ENCODE data around the gene OR4M1.
"Not testable (repeated sequence)": the region's sequence is repeated elsewhere in the genome, so short reads cannot be mapped to it uniquely, and the experiment has no call there.

Gene OR4M1, protein sequence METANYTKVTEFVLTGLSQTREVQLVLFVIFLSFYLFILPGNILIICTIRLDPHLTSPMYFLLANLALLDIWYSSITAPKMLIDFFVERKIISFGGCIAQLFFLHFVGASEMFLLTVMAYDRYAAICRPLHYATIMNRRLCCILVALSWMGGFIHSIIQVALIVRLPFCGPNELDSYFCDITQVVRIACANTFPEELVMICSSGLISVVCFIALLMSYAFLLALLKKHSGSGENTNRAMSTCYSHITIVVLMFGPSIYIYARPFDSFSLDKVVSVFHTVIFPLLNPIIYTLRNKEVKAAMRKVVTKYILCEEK

DNA sequence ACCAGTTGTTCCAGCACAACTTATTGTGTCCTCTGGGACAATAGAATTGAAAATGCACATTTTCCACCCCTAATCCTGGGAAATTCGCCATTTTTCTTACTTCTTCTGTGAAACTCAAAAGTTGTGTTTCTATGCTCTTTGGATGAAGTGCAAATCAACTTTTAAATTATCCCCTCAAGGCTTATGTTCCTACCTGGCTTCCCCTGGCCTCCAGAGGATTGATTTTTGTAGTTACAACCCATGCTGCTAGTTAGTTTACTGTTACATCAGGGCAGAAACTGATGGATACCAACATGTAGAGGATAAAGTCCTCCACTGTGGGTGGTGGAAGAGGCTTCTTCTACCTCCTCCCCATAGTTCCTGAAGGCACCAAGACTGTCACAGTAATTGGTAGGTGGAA, at the start of gene OR4M1:
Gene OR4M1 (plus strand): TSS at position 301 of the 400 bp plus-strand sequence. CDS start 6,819 bp downstream, outside the sequence.
- DNase-seq = not testable (repeated sequence)

DNA sequence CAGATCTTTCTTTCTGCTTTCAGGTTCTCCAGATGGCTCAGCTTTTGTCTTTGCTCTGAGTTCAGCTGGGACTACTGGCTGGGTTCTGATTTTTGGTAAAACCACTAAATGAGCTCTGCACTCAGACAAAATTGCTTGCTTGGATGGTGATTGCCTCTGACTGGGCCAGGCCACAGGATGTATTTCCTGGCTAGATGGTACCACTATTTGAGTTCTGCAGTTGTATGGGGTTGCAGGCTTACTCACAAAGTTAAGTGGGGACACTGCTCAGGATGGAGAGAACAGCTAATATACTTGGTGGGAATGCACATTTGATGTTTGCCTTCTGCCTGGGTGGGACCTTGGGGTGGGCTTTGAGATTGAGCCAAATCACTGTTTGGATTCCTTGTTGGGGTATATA, 43.9 kb upstream of the OR4M1 start:
- no peak for DNase-seq

DNA sequence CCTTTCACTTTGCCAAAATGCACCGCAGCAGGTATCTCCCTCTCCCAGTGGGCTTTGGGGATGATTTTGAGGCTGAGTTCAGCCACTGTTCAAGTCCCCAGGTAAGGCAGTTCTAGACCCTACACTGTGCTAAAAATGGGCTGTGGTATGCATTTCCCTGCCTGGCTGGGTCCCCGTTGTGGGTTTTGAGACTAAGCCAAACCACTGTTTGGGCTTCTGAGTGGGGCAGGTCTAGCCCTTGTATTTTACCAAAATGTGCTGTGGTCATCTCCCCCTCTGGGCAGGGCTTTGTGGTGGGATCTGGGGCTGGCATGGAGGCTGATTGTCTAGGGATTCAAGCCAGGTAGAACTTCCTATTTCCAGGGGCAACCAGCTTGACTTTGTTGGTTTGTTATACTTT, 43.5 kb upstream of the OR4M1 start:
- no peak for DNase-seq

DNA sequence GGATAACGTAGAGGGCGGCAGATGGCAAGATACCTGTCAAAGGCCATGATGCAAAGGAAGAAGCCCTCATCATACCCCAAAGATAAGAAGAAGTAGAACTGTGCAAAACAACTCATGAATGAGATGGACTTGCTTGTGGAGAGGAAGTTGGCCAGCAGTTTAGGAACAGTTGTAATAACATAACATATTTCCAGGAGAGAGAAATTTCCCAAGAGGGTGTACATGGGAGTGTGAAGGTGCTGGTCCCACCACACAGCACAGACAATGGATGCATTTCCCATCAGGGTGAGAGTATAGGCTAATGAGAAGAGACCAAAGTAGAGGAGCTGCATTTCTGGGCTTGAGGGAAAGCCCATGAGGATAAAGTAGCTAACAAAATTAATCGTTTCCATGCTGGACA, 39.4 kb upstream of the OR4M1 start:
- DNase-seq = not testable (repeated sequence)

DNA sequence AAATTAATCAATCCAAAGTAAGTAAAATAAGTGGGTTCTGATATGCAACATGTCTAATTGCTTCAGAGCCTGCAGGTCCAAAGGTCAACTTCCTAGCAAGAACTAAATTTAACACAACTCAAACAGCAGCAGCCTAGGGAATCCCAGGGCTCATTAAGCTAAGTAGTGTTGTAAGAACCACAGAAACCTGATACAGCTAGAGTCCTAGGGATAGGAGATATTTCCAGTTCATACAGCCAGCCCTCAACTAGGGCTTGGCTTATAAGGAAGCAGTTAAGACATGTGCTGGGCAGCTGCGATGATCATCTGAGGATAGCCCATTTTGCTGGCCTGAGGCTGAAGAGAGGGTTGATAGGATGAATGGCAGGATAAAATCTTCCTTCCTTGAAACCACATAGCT, 30.0 kb upstream of the OR4M1 start, which contains the start of gene OR4Q3:
Gene OR4Q3 (plus strand): TSS at position 316 of the 400 bp plus-strand sequence.
- DNase-seq = no peak

DNA sequence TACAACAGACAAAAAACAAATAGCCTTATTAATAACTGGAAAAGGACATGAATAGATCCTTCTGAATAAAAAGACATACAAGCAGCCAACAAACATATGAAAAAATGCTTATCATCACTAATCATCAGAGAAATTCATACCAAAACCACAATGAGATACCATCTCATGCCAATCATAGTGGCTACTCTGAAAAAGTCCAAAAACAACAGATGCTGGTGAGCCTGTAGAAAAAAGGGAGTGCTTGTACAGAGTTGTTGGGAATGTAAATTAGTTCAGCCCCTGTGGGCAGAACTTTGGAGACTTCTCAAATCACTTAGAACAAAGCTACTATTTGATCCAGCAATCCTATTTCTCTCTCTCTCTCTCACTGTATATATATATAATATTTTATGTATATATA, 21.0 kb upstream of the OR4M1 start:
- not testable (repeated sequence) for DNase-seq

DNA sequence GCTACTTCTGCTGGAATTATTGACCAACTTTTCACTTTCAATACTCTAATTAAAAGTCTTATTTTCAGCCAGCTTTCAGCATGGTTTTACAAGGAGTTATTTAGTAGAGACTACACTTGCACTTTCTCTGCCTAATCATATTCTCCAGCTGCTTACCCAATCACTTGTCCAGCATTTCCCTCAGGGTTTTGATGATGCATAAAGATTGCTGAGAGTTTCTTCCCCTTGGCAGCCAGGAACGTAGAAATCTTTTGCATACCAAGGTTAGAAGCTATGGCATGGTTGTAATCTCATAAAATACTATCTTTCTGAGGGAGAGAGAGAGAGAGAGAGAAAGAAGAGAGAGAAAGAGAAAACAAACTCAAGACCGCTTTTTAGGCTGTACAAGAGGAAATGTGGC, 19.1 kb upstream of the OR4M1 start:
- no peak for DNase-seq

DNA sequence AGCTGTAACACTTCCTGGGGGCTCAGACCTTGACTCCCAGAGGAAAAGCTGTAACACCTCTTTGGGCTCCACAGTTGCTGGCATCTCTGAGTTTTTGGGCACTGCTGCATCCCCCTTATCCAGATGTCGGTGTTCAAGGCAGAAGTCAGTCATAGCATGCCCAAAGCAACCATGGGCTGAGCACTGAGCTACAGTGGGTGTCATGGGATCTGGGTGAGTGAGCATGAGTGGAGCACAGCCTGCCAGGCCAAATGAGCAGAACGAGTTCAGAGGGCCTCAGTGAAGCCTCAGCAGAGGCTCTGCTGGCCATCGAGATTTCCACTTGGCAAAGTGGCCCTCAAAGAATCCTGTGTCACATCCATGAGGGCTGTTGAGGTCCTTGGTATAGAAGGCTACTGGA, 1.8 kb upstream of the OR4M1 start:
- not testable (repeated sequence) for DNase-seq

DNA sequence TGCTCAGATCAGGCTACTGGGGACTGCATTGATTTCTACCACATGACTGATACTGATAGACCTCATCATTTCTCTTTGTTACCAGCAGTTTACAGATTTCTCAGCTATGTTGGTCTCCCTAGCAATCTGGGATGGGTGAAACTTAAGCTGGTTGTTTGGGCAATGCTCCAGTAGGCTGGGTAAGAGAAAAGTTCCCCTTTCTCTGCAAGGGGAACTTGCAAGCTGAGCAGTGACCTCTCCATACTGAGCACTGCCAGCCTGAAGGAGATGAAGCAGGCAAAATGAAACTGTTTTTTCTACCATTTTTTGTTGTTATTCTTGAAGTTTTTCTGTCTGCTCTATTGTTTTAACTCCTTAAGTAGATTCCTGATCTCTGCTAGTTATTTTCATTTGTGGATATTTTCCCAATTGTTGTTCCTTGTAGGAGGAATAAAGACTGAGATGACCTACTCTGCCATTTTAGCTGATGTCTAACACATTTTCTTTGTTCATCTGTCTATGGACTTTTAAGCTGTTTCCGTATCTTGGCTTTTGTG, 1.3 kb upstream of the OR4M1 start:
- DNase-seq = no peak

DNA sequence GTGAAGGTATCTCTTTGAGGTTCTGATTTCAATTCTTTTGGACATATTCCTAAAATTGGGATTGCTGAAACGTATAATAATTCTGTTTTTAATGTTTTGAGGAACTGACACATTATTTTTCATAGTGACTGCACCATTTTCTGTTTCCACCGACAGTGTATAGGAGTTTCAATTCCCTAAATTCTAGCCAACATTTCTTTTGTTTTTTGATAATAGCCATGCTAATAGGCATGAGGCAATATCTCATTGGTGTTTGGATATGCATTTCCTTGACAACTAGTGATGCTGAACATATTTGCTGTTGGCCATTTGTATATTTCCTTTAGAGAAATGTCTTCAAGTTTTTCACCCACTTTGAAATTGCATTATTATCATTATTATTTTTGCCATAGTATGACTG, 850 bp upstream of the OR4M1 start:
- not testable (repeated sequence) for DNase-seq

DNA sequence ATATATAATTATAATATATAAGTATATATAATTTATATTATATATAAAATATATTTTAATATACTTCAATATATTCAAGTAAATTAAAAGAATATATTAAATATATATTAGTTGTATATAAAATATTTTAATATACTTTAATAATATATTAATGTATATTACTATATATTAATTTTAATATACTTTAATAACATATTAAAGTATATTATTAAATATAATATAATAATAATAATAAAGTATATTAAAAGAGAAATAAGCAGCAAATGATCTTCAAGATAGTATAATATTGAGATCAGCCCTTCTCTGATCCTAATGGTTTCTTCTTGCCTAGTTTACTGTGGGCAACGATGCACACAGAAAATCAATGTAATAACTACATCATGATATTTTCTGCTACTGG, 2.3 kb downstream of the OR4M1 start:
- no peak for DNase-seq

DNA sequence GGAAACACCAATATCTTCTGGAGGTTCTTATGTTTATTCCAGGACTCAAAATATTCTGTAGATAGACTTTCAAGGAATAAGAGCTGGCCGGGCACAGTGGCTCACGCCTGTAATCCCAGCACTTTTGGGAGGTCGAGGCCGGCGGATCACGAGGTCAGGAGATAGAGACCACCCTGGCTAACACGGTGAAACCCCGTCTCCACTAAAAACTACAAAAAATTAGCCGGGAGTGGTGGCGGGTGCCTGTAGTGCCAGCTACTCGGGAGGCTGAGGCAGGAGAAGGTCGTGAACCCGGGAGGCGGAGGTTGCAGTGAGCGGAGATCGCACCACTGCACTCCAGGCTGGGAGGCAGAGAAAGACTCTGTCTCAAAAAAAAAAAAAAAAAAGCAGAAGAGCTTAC, 12.5 kb downstream of the OR4M1 start:
- not testable (repeated sequence) for DNase-seq

DNA sequence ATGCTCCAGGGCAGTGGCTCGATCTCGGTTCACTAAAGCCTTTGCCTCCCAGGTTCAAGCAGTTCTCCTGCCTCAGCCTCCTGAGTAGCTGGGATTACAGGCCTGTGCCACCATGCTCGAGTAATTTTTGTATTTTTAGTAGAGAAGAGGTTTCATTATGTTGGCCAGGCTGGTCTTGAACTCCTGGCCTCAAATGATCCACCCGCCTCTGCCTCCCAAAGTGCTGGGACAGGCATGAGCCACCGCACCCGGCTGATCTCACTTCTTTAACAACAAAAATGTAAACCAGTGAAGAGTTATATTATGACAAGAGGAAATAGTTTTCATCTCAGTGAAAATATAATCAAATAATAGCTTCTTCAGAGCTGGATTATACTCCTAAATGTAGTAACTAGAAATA, 14.0 kb downstream of the OR4M1 start:
- DNase-seq = not testable (repeated sequence)

DNA sequence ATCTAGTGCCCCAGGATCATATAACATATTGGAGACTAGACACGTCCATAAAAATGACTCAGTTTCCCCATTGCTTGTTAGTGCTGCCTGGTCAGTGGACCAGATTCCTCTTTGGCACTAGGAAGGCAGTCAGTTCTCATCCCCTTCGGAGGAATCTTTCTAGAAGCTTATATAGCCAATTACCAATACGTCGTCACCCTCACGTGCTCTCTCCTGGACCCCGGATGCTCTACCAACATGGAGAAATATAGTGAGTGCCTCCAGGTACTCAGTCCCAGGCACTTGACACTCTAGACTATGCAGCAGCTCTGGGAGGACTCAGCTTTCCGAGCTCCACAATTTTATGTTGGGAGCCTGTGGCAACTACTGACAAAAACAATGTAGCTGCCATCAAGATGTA, 14.8 kb downstream of the OR4M1 start:
- DNase-seq = not testable (repeated sequence)

DNA sequence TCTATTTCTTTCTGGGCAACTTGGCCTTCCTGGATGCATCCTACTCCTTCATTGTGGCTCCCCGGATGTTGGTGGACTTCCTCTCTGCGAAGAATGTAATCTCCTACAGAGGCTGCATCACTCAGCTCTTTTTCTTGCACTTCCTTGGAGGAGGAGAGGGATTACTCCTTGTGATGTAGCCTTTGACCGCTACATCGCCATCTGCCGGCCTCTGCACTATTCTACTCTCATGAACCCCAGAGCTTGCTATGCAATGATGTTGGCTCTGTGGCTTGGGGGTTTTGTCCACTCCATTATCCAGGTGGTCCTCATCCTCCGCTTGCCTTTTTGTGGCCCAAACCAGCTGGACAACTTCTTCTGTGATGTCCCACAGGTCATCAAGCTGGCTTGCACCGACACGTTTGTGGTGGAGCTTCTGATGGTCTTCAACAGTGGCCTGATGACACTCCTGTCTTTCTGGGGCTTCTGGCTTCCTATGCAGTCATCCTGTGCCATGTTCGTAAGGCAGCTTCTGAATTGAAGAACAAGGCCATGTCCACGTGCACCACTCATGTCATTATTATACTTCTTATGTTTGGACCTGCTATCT, 23.3 kb downstream of the OR4M1 start:
- DNase-seq = not testable (repeated sequence)

DNA sequence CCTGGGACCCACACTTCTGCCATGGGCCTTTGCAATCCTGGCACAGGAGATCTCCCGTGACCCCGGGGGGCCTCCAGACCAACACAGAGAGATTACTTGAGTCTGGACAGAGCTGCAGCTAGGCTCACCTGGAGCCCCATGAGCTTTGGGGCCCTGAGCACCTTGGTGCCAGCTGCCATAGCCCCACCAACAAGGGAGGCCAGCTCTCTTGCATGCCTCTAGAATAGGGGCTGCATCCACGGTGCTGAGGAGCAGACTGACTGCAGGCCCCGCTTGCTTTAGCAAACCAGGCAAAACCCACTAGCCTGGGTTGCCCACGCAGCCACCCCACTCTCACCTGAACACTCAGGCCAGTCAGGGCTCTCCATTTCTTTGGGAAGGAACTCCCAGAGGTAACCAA, 26.6 kb downstream of the OR4M1 start:
- DNase-seq = no peak

DNA sequence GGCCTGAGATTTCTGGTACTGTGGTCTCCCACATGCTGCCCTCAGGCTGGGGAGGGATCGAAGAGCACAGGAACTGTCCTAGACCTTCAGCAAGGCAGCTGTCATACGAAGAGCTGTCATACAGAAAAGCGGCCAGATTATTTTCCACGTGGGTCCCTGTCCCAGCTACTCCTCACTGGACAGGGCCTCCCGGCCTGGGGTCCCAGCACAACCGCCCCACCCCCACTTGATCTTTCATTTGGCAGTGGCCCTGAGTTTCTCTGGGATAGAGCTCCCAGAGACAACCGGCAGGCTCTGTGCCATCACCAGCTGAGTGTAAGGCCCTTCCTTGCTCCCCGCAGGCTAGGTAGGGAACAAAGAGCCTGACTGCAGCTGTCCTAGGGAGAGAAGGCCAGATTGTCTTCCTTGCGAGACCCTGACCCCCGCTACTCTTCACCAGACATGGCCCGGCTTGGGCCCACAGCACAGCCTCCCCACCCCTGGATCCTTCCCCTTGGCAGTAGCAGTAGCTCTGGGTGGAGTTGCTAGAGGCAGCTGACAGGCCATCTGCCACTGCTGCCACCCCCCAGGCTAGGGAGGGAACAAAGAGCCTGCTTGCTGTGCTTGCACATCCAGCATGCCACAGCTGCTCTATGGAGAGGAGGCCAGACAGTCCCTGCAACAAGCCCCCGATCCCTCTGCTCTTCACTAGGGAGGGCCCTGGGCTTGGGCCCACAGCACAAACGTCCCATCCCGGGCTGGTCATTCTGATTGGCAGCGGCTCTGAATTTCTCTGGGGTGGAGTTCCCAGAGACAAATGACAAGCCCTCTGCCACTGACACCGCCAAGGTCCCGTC, 27.2 kb downstream of the OR4M1 start:
- DNase-seq = no peak

DNA sequence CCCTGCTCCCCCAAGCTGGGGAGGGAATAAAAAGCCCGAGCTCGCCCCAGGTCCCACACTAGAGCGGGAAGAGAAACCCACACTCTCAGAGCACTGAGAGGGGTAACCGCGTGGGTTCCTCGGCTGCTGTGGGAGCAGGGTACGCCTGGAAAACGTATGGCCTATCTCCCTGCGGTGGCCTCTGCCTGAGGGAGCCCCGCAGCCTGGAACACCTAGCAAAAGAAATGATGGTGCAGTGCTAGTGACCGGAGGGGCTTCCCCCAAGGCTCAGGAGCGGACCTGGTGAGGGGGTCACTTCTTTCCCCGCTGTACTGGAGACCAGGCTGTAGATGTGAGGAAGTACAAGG, 27.8 kb downstream of the OR4M1 start:
- DNase-seq = no peak

DNA sequence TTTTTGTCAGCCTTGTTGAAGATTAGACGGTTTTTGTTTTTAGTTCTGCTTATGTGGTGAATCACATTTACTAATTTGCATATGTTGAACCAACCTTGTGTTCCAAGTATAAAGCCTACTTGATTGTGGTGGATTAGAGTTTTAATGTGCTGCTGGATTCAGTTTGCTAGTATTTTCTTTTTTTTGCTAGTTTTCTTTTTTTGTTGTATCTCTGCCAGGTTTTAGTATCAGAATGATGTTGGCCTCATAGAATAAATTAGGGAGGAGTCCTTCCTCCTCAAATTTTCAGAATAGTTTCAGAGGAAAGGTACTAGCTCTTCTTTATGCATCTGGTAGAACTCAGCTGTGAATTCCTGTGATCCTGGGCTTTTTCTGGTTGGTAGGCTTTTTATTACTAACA, 30.2 kb downstream of the OR4M1 start, which contains the start of gene OR4N2:
Gene OR4N2 (plus strand): TSS at position 301 of the 400 bp plus-strand sequence. CDS start 23,679 bp downstream, outside the sequence.
- not testable (repeated sequence) for DNase-seq

DNA sequence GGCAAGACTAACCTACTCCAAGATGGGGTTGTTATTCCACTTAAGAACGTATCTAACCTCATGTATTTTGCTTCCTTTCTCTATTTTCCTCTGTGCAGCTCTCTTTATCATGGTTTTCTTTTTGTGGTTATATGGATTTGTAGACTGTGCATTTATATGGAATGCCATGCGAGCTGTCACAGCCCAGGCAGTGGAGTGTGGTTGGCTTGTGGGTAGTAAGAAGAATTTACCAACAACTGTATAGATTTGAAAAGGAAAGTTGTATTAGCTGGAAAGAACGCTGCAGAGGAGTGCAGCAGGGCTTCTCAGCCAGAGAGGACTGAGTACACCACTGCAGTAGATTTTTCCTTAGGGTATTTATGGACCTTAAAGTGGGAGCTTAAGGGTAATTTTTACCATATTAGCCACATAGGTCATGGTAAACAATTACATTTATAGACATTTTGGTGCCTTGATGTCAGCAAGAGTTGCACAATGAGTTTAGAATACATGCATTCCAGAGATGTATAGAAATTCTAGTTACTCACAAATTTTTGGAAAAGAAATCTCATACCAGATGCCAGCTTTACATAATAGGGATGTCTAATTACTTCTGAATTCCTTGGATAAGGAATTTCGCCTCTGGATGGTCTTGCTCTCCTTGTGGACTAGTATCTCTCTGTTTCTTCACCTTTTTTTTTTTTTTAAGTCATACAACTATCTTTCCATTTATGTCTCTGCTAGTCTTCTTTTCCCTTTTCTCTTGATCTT, 40.0 kb downstream of the OR4M1 start:
- DNase-seq = not testable (repeated sequence)

DNA sequence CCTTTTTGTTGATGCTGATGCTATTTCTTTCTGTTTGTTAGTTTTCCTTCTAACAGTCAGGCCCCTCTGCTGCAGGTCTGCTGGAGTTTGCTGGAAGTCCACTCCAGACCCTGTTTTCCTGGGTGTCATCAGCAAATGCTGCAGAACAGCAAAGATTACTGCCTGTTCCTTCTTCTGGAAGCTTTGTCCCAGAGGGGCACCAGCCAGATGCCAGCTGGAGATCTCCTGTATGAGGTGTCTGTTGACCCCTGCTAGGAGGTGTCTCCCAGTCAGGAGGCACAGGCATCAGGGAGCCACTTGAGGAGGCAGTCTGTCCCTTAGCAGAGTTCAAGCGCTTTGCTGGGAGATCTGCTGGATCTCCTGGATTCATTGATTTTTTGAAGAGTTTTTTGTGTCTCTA, 46.6 kb downstream of the OR4M1 start:
- DNase-seq = not testable (repeated sequence)

DNA sequence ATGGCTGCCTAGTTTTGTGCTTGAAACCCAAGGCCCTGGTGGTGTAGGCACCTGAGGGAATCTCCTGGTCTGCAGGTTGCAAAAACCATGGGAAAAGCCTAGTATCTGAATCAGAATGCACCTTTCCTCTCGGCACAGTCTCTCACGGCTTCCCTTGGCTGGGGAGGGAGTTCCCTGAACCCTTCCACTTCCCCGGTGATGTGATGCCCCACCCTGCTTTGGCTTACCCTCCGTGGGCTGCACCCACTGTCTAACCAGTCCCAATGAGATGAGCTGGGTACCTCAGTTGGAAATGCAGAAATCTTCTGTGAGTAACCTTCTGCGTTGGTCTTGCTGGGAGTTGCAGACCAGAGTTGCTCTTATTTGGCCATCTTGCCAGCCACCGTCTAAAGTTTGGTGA, 47.7 kb downstream of the OR4M1 start:
- DNase-seq = not testable (repeated sequence)

DNA sequence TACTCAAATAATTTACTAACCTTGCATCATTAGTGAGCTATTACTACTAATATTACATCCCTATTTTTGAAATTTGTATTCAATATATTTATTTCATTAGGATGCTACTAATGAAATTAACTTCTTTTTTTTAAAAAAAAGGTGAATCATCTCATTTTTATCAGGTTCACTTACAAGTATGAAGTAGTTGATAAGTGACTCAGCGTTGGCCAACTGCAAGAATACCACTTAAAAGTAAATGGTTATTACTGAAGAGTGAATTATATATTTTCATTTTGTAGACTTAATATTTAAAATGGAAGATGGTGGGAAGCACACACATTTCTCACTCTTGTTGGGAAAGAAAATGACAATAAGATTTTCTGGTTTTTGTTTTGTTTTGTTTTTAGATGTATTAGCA, 49.9 kb downstream of the OR4M1 start:
- DNase-seq = no peak
